GM12878 (cell line): ENCODE data around the gene GPR153. TPM values are rescaled to one million over a fixed set of nuclear protein-coding genes. Genes with fewer than 3 reads are reported as not detected.

Source experiments
- ATAC-seq: fragments of 200-7000 bp; cut with Tn5 transposase; 3 replicates; pipeline ENCODE4 v1.9.1; 2020; ENCODE audit warnings: mild to moderate bottlenecking, moderate library complexity
- BruUV-seq: library from RNA; stranded (reverse); fragments of 400-500 nt; replicated peaks from 2 replicates; lab custom pipeline; 2021; lab: Mats Ljungman, UMichigan
- CTCF ChIA-PET: fragments of 300-600 bp; sonication (Branson Sonifier 250); formaldehyde crosslinking; extraction: SDS; loops from one replicate; lab custom pipeline; 2021; ENCODE audit warnings: inconsistent platforms; lab: Yijun Ruan, JAX
- POLR2A ChIA-PET: fragments of 350-600 bp; formaldehyde crosslinking; extraction: SDS; loops from one replicate; lab custom pipeline; 2021; ENCODE audit warnings: inconsistent platforms; lab: Charles Lee
- RAD21 ChIA-PET: fragments of 300-600 bp; sonication (Branson Sonifier 250); formaldehyde crosslinking; loops from one replicate; lab custom pipeline; 2023; ENCODE audit warnings: antibody characterized with exemption; ENCODE audit not compliant: unreplicated experiment; lab: Charles Lee
- SMC1A ChIA-PET: fragments of 300-600 bp; sonication (Branson Sonifier 250); formaldehyde crosslinking; loops from one replicate; lab custom pipeline; 2023; ENCODE audit not compliant: unreplicated experiment, uncharacterized antibody; lab: Charles Lee
- DNase-seq: peaks from one replicate; pipeline ENCODE4 v3.0.0-alpha.2; 2011; ENCODE audit warnings: low read depth, low spot score
- FAIRE-seq: peaks from 3 replicates; lab custom pipeline; 2011; peaks lifted over from hg19 to GRCh38; lab: Jason Lieb, UNC
- H2AFZ ChIP-seq: 2 replicates; pipeline ENCODE4 v1.6.0; 2011; ENCODE audit warnings: low read depth, low read length, control low read depth; ENCODE audit not compliant: control insufficient read depth
- H3K27ac ChIP-seq: 2 replicates; pipeline ENCODE4 v1.5.1; 2011; ENCODE audit warnings: control low read depth; ENCODE audit not compliant: control insufficient read depth, insufficient read depth
- H3K27me3 ChIP-seq, 2 experiments: replicated peaks in 1 of 2; 2 replicates each; pipeline versions ENCODE4 v1.6.0 to v1.6.1; 2011; ENCODE audit warnings: low read length in 1 of 2; ENCODE audit not compliant: control insufficient read depth in 2 of 2, insufficient read depth in 2 of 2
- H3K36me3 ChIP-seq, 2 experiments: 2 replicates each; pipeline ENCODE4 v1.5.1; 2011; ENCODE audit warnings: low read length in 1 of 2; ENCODE audit not compliant: control insufficient read depth in 2 of 2, insufficient read depth in 2 of 2
- H3K4me1 ChIP-seq: 2 replicates; pipeline ENCODE4 v1.6.1; 2011; ENCODE audit warnings: mild to moderate bottlenecking, low read length, moderate library complexity, mixed read lengths; ENCODE audit not compliant: control insufficient read depth, insufficient read depth
- H3K4me2 ChIP-seq: 2 replicates; pipeline ENCODE4 v1.6.0; 2011; ENCODE audit warnings: control low read depth; ENCODE audit not compliant: control insufficient read depth, insufficient read depth
- H3K4me3 ChIP-seq: fragments of 200-600 bp; sonication (generic); 2 replicates; pipeline ENCODE4 v1.5.1; 2016
- H3K79me2 ChIP-seq: 2 replicates; pipeline ENCODE4 v1.6.0; 2011; ENCODE audit warnings: low read length; ENCODE audit not compliant: control insufficient read depth, insufficient read depth
- H3K9ac ChIP-seq: 2 replicates; pipeline ENCODE4 v1.8.0; 2011; ENCODE audit warnings: low read length, control low read depth, mixed read lengths; ENCODE audit not compliant: control insufficient read depth, insufficient read depth
- H3K9me3 ChIP-seq: replicated peaks from 3 replicates; pipeline ENCODE4 v1.5.1; 2011; ENCODE audit warnings: mild to moderate bottlenecking, low read length; ENCODE audit not compliant: control insufficient read depth, insufficient read depth
- H4K20me1 ChIP-seq: 2 replicates; pipeline ENCODE4 v1.6.0; 2011; ENCODE audit not compliant: control insufficient read depth, insufficient read depth
- MXI1 ChIP-seq: fragments of 150-350 bp; IDR thresholded peaks from 2 replicates; pipeline ENCODE4 v1.6.1; 2011; ENCODE audit warnings: low read depth, mild to moderate bottlenecking, inconsistent platforms, low read length, improper control_type of control experiment
- WGBS: methylation state at CpG from one replicate; pipeline ENCODE4 v1.1.6; 2016; ENCODE audit warnings: low lambda C conversion rate; ENCODE audit not compliant: insufficient replicate concordance, insufficient coverage; ENCODE audit errors: missing lambda C conversion rate; 5-methylcytosine and 5-hydroxymethylcytosine counted together
- in situ Hi-C: fragments of 300-500 bp; cut with MboI; formaldehyde crosslinking; loops from 9 replicates; pipeline ENCODE4 v1.14.3; 2018; ENCODE audit warnings: mixed read lengths
- intact Hi-C: fragments of 100-400 bp; cut with micrococcal nuclease; formaldehyde crosslinking; loops from one replicate; pipeline ENCODE4 v1.14.2; 2022; ENCODE audit not compliant: unreplicated experiment
- polyA plus RNA-seq, 11 experiments: library from polyadenylated mRNA; depleted of rRNA in 4 of 11; unstranded in 6 of 11; stranded (reverse) in 5 of 11; fragments of >200 nt; fragmentation: Nextera tagmentation in 4 of 11; fragmentation: Illumina TruSeq in 1 of 11; extraction: Ambion mirVana in 4 of 11; extraction: Trizol in 1 of 11; gene quantifications; 1 replicate in 1 of 11; 2 replicates in 10 of 11; pipeline versions ENCODE4 v1.2.1 to v1.2.3, GENCODE V29; 2011 to 2016; ENCODE audit warnings: inconsistent platforms in 2 of 11, missing spikeins in 2 of 11, low read depth in 1 of 11
- total RNA-seq, 4 experiments: library from RNA; depleted of rRNA in 3 of 4; stranded (reverse); fragments of >200 nt in 3 of 4; fragmentation: Illumina TruSeq in 1 of 4; extraction: Trizol in 1 of 4; gene quantifications; 2 replicates each; pipeline versions ENCODE4 v1.2.1 to v1.2.3, GENCODE V29; 2013 to 2021
- TF ChIP-seq, protein P1 (sequence below): fragments of 450-650 bp; formaldehyde crosslinking; IDR thresholded peaks from 2 replicates; pipeline ENCODE4 v1.5.0; 2022; ENCODE audit warnings: mild to moderate bottlenecking, missing genetic modification characterization

The GPR153 gene
- total and polyA plus RNA-seq, 10 of the 15 experiments (the other 5 are each of a cell fraction or from before 2014, with no cell fraction given) = 0.04 to 2.2 (median 0.54) TPM

DNA sequence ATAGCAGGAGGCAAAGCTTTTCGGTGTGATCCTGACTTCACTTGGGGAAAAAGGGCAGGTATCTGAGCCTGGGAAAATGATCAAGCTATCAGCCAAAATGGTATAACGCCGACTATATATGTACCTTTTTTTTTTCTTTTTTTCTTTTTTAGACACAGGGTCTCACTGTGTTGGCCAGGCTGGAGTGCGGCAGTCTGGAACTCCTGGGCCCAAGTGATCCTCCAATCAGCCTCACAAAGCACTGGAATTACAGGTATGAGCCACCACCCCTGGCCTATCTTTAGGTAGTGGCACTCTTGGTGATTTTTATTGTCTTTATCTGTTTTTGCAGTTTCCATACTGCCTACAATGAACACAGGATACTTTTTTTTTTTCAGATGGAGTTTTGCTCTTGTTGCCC lies 23.8 kb downstream of the GPR153 start:
- no peak overlapping the region for H3K4me2 ChIP-seq
- ChIA-PET CTCF (interaction anchor here (1.7 to 3.8 kb wide), 3 partner anchors 10 to 120 kb away, joined by 3 to 16 read pairs (median 10); partner anchors contain the start of gene RNF207), SMC1A (interaction anchor here (1.2 to 2.2 kb wide), 2 partner anchors 10 to 125 kb away, joined by 3 to 6 read pairs; no protein-coding TSS in a partner anchor), POLR2A (no interaction called here)
- H2AFZ ChIP-seq = no peak overlapping the region
- intact Hi-C loops = no loop called here
- no peaks in the 10 kb centered on the region for H3K9me3 ChIP-seq
- in situ Hi-C loops = no loop called here
- FAIRE-seq = no peak
- 98% methylated on average over 4 of the region's 4 CpGs for WGBS
- peaks cover 0 to 5% of the 10 kb centered on the region in 2 experiments; a peak in 1 of 4 replicates for H3K36me3 ChIP-seq
- no peak for DNase-seq
- no peak overlapping the region for H3K27ac ChIP-seq
- H3K9ac ChIP-seq = no peak overlapping the region
- H3K4me1 ChIP-seq = peaks cover 5% of the 10 kb centered on the region; the same call in 1 of the 2 replicates
- TF ChIP-seq MXI1 = no peak
- TF ChIP-seq, protein P1, sequence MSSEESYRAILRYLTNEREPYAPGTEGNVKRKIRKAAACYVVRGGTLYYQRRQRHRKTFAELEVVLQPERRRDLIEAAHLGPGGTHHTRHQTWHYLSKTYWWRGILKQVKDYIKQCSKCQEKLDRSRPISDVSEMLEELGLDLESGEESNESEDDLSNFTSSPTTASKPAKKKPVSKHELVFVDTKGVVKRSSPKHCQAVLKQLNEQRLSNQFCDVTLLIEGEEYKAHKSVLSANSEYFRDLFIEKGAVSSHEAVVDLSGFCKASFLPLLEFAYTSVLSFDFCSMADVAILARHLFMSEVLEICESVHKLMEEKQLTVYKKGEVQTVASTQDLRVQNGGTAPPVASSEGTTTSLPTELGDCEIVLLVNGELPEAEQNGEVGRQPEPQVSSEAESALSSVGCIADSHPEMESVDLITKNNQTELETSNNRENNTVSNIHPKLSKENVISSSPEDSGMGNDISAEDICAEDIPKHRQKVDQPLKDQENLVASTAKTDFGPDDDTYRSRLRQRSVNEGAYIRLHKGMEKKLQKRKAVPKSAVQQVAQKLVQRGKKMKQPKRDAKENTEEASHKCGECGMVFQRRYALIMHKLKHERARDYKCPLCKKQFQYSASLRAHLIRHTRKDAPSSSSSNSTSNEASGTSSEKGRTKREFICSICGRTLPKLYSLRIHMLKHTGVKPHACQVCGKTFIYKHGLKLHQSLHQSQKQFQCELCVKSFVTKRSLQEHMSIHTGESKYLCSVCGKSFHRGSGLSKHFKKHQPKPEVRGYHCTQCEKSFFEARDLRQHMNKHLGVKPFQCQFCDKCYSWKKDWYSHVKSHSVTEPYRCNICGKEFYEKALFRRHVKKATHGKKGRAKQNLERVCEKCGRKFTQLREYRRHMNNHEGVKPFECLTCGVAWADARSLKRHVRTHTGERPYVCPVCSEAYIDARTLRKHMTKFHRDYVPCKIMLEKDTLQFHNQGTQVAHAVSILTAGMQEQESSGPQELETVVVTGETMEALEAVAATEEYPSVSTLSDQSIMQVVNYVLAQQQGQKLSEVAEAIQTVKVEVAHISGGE = no peak
- TF ChIP-seq, all 136 proteins: peak for 0
- no TSS peak for BruUV-seq
- peaks cover 17% of the 10 kb centered on the region for H3K79me2 ChIP-seq
- H4K20me1 ChIP-seq = no peaks in the 10 kb centered on the region
- no peak for ATAC-seq
- RAD21 ChIA-PET = no interaction called here
- H3K4me3 ChIP-seq = no peak overlapping the region
- peaks cover 5 to 8% of the 10 kb centered on the region in 2 experiments for H3K27me3 ChIP-seq
